Immature natural killer cell (primary cell): Measurements from ENCODE around the gene ZFP30. TPM values are rescaled to one million over a fixed set of nuclear protein-coding genes. Genes with fewer than 3 reads are reported as not detected.
"Not testable (repeated sequence)": the region's sequence is repeated elsewhere in the genome, so short reads cannot be mapped to it uniquely, and the experiment has no call there.

Experiments used
- DNase-seq, 3 donors: peaks; one replicate each; pipeline ENCODE4 v3.0.0; 2022; ENCODE audit warnings: mixed read lengths in 1 of 3
- H3K27ac Mint-ChIP-seq, 6 donors: one replicate each; pipeline ENCODE4 v1.8.0; 2020; ENCODE audit warnings: mixed read lengths in 6 of 6, mild to moderate bottlenecking in 5 of 6, inconsistent platforms in 4 of 6, moderate library complexity in 3 of 6
- H3K27me3 Mint-ChIP-seq, 3 donors: one replicate each; pipeline ENCODE4 v1.8.0; 2020 to 2021; ENCODE audit warnings: low read depth in 3 of 3, mild to moderate bottlenecking in 3 of 3, mixed read lengths in 3 of 3, moderate library complexity in 3 of 3, inconsistent platforms in 1 of 3
- H3K36me3 Mint-ChIP-seq, 3 donors: one replicate each; pipeline ENCODE4 v1.8.0; 2020; ENCODE audit warnings: mixed read lengths in 3 of 3, inconsistent platforms in 2 of 3, mild to moderate bottlenecking in 2 of 3
- H3K4me1 Mint-ChIP-seq, 2 donors: one replicate each; pipeline ENCODE4 v1.8.0; 2020; ENCODE audit warnings: inconsistent platforms in 2 of 2, mild to moderate bottlenecking in 2 of 2, mixed read lengths in 2 of 2, moderate library complexity in 1 of 2
- H3K4me3 Mint-ChIP-seq, 5 donors: one replicate each; pipeline ENCODE4 v1.8.0; 2020; ENCODE audit warnings: mild to moderate bottlenecking in 5 of 5, mixed read lengths in 5 of 5, inconsistent platforms in 3 of 5, moderate library complexity in 3 of 5
- H3K9me3 Mint-ChIP-seq, 6 donors: one replicate each; pipeline ENCODE4 v1.8.0; 2020; ENCODE audit warnings: mild to moderate bottlenecking in 6 of 6, mixed read lengths in 6 of 6, inconsistent platforms in 4 of 6, moderate library complexity in 3 of 6
- polyA plus RNA-seq, 3 donors: library from polyadenylated mRNA; unstranded; fragments of 300-500 nt; fragmentation: Illumina TruSeq; gene quantifications; one replicate each; pipeline ENCODE4 v1.2.3, GENCODE V29; 2021

ZFP30 gene
- polyA plus RNA-seq: 1 to 10 TPM in 2 of 3 donors, under 1 TPM in 1; 0.95 to 3.7 (median 1.6) TPM

DNA sequence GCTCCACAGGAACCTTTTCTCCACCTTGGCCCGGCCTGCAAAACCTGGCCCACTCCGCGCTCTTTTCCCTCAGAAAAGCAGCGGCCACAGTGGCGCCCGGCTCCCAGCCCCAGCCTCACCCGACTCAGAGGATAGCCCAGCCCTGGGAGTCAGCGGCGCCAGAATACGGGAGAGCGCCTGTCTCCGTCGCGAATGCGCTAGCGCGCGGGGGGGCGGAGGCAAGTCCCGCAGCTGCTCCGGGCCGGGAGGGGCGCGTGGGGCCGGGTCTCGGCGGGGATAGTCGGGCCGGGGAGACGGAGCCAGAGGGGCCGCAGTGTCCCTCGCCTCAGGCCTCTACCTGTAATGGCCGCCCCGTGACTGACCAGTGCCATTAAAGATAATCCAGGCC, at the start of gene ZFP30:
Gene ZFP30 (minus strand): TSS at position 165 of the 388 bp plus-strand sequence. CDS start 7,643 bp downstream, outside the sequence.
- H3K36me3 Mint-ChIP-seq: peaks cover 0 to 4% (median 0%) of the 10 kb centered on the region in 3 donors
- no peaks in the 10 kb centered on the region for H3K9me3 Mint-ChIP-seq
- peak within 1 kb of the TSS; percentile 76 to 97 (median 89) for H3K27ac Mint-ChIP-seq
- H3K4me3 Mint-ChIP-seq: peak within 1 kb of the TSS; percentile 81 to 97 (median 94)
- H3K27me3 Mint-ChIP-seq: peaks cover 7 to 18% (median 11%) of the 10 kb centered on the region in 3 donors
- peaks cover 31% of the 10 kb centered on the region in 2 donors for H3K4me1 Mint-ChIP-seq
- DNase-seq: peak; percentile 74 to 81 (median 79)

DNA sequence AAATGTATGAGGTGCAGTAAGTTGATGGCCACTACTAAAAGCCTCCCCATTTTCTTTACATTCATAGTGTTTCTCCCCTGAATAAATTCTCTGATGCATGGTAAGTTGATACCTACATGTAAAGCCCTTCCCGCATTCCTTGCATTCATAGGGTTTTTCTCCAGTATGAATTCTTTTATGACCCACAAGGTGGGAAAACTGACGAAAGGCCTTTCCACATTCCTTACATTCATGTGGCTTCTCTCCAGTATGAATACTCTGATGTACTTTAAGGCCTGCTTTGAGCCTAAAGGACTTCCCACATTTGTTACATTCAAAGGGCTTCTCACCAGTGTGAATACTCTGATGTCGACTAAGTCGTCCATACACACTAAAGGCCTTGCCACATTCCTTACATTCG, 43.8 kb upstream of the ZFP30 start:
- no peak overlapping the region for H3K4me3 Mint-ChIP-seq
- no peak for DNase-seq
- H3K27me3 Mint-ChIP-seq: peaks cover 0 to 2% (median 0%) of the 10 kb centered on the region in 3 donors
- peaks cover 50 to 58% (median 51%) of the 10 kb centered on the region in 3 donors for H3K36me3 Mint-ChIP-seq
- no peaks in the 10 kb centered on the region for H3K4me1 Mint-ChIP-seq
- peaks cover 0 to 13% (median 9%) of the 10 kb centered on the region in 6 donors for H3K9me3 Mint-ChIP-seq
- H3K27ac Mint-ChIP-seq: no peak overlapping the region

DNA sequence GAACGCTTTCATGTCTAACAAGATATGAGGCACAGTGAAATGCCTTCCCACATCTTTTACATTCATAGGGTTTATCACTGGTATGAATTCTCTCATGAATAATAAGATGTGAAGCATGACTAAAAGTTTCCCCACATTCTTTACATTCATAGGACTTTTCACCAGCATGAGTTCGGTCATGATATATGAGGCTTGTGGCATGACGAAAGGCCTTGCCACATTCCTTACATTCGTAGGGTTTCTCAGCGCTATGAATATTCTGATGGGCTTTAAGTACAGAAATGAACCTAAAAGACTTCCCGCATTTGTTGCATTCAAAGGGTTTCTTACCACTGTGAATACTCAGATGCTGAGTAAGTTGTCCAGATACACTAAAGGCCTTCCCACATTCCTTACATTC, 43.0 kb upstream of the ZFP30 start:
- H3K4me3 Mint-ChIP-seq: no peak overlapping the region
- H3K9me3 Mint-ChIP-seq: peaks cover 0 to 13% (median 7%) of the 10 kb centered on the region in 6 donors
- no peak overlapping the region for H3K27ac Mint-ChIP-seq
- no peak for DNase-seq
- H3K27me3 Mint-ChIP-seq: peaks cover 0 to 2% (median 0%) of the 10 kb centered on the region in 3 donors
- H3K4me1 Mint-ChIP-seq: peaks cover 0 to 3% of the 10 kb centered on the region in 2 donors
- peaks cover 45 to 51% (median 47%) of the 10 kb centered on the region in 3 donors for H3K36me3 Mint-ChIP-seq

GRCh38 chr19:37695144-37695899, 40.1 kb upstream of the ZFP30 start:
- peaks cover 3 to 7% (median 6%) of the 10 kb centered on the region in 3 donors for H3K27me3 Mint-ChIP-seq
- H3K9me3 Mint-ChIP-seq: peaks cover 0 to 13% (median 4%) of the 10 kb centered on the region in 6 donors
- H3K27ac Mint-ChIP-seq: no peak overlapping the region
- H3K36me3 Mint-ChIP-seq: peaks cover 28 to 31% (median 30%) of the 10 kb centered on the region in 3 donors
- no peak for DNase-seq
- H3K4me3 Mint-ChIP-seq: no peak overlapping the region
- H3K4me1 Mint-ChIP-seq: peaks cover 14 to 15% of the 10 kb centered on the region in 2 donors

GRCh38 chr19:37692956-37693620, 37.8 kb upstream of the ZFP30 start:
- H3K27ac Mint-ChIP-seq: peak overlapping the region in 1 of 6 donors; percentile 24
- peaks cover 3 to 7% (median 6%) of the 10 kb centered on the region in 3 donors for H3K27me3 Mint-ChIP-seq
- H3K9me3 Mint-ChIP-seq: peaks cover 0 to 5% (median 0%) of the 10 kb centered on the region in 6 donors
- H3K4me1 Mint-ChIP-seq: peaks cover 14 to 17% of the 10 kb centered on the region in 2 donors
- DNase-seq: no peak
- H3K4me3 Mint-ChIP-seq: peak overlapping the region; percentile 15 to 88 (median 53)
- H3K36me3 Mint-ChIP-seq: peaks cover 11 to 15% (median 12%) of the 10 kb centered on the region in 3 donors

DNA sequence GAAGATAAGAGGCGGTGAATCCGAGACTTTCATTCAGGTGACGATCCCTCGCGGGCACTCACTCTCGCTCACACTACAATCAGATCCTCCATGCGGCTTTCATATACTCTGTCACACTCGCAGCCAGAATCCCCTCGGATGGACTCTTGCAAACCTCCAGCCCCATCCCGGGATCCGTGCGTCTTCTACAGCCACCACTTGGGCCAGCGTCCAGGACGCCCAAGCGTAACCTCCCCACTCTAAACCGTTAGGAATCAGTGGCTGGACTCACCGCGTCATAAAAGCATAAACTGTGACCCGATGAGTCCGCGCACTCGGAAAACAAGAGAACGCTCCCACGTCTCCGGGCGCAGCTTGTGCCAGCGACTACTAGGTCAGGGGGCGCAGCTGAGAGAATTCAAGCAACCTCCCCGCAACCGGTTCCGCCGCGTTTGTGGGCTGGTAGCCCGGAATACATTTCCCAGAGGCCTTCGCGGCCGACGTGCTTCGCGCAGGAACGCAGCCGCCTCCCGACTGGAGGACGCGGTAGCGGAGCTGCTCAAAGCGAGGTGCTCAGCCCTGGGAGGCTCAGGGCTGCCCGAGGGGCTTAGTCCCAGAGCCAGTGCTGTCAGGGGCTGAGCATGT, 36.7 kb upstream of the ZFP30 start:
- peaks cover 14 to 17% of the 10 kb centered on the region in 2 donors for H3K4me1 Mint-ChIP-seq
- peaks cover 2 to 10% (median 3%) of the 10 kb centered on the region in 3 donors for H3K36me3 Mint-ChIP-seq
- peak; percentile 76 to 80 (median 80) for DNase-seq
- H3K27ac Mint-ChIP-seq: peak overlapping the region; percentile 88 to 97 (median 96)
- H3K27me3 Mint-ChIP-seq: peaks cover 3 to 7% (median 6%) of the 10 kb centered on the region in 3 donors
- peaks cover 0 to 6% (median 0%) of the 10 kb centered on the region in 6 donors for H3K9me3 Mint-ChIP-seq
- H3K4me3 Mint-ChIP-seq: peak overlapping the region; percentile 88 to 98 (median 98)

DNA sequence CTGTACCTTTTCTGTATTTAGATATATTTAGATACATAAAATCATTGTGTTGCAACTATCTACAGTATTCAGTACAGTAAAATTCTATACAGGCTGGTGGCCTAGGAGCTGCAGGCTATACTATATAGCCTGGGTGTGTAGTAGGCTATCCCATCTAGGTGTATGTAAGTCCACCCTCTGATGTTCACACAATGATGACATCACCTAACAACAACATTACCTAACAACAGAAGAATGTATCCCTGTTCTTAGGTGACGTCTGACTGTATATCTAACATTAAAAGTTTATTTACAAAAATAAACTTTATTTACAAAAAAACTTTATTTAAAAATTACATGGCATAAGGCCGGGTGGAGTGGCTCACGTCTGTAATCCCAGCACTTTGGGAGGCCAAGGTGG, 28.3 kb upstream of the ZFP30 start:
- Mint-ChIP-seq H3K4me3 (no peak overlapping the region), H3K27me3 (no peaks in the 10 kb centered on the region), H3K27ac (no peak overlapping the region), H3K36me3 (peaks cover 18 to 33% (median 33%) of the 10 kb centered on the region in 3 donors), H3K4me1 (no peaks in the 10 kb centered on the region), H3K9me3 (peaks cover 6 to 33% (median 13%) of the 10 kb centered on the region in 6 donors)
- DNase-seq: no peak

DNA sequence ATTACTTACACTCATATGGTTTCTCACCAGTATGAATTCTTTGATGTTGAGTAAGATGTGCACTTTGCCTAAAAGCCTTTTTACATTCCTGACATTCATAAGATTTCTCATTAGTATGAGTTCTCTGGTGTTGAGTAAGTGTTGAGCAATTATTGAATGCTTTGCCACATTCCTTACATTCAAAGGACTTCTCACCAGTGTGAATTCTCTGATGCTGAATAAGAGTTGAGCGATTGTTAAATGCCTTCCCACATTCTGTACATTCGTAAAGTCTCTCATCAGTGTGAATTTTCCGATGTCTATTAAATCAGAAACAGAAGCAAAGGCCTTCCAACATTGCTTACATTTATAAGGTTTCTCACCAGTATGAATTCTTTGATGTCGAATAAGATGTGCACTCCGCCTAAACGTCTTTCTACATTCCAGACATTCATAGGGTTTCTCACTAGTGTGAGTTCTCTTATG, 14.2 kb upstream of the ZFP30 start:
- no peak for DNase-seq
- Mint-ChIP-seq H3K4me3 (no peak overlapping the region), H3K27ac (no peak overlapping the region)

DNA sequence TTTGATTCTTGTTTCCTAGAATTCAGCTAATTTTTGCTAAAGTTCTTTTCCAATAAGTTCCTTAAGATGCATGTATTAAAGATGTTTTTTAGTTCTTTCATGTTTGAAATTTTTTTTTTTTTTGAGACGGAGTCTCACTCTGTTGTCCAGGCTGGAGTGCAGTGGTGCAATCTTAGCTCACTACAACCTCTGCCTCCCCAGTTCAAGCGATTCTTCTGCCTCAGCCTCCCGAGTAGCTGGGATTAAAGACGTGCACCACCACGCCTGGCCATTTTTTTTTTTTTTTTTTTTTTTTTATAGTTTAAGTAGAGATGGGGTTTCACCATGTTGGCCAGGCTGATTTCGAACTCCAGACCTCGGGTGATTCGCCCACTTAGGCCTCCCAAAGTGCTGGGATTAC, 1.9 kb upstream of the ZFP30 start:
- peaks cover 0 to 11% (median 2%) of the 10 kb centered on the region in 6 donors for H3K9me3 Mint-ChIP-seq
- DNase-seq, H3K36me3 Mint-ChIP-seq: not testable (repeated sequence)
- peaks cover 31% of the 10 kb centered on the region in 2 donors for H3K4me1 Mint-ChIP-seq
- peak overlapping the region; percentile 81 to 97 (median 94) for H3K4me3 Mint-ChIP-seq
- peak overlapping the region; percentile 46 to 93 (median 81) for H3K27ac Mint-ChIP-seq
- peaks cover 7 to 20% (median 11%) of the 10 kb centered on the region in 3 donors for H3K27me3 Mint-ChIP-seq

More for the DNA sequence above, 14.2 kb upstream of the ZFP30 start:
- Mint-ChIP-seq H3K27me3 (no peaks in the 10 kb centered on the region), H3K36me3 (peaks cover 5 to 16% (median 9%) of the 10 kb centered on the region in 3 donors), H3K4me1 (no peaks in the 10 kb centered on the region), H3K9me3 (peaks cover 33 to 87% (median 77%) of the 10 kb centered on the region in 6 donors)

DNA sequence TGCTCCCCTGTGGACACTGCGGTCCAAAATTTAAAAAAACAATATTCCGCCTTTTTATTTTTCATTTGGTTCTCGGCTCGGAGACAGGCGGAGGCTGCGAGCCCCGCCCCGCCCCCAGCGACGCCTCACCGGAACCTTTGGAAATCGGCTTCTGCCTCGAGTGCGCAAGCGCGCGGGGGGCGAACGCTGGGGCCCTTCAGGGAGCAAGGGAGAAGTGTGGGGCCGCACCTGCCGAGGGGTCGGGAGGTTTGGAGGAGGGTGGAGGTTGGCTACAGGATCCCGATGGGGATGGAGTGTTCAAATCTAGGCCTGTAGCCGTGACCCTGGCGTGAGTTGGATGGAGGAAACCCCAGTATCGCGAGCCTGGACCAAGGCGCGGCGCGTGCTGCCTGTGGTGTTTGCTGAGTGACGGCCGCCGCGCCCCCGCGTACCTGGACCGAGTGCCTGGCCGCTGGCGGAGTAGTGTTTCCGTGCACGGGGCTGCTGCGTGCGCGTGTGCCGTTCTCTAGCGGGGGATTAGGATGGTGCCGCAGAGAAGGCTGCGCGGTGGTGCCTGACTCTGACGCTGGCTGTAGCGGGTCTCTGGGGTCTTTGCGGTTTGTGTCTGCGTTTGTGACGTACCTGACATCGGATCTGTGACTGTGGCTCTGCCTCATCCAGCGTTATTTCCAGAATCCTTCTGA, 565 bp upstream of the ZFP30 start:
- H3K36me3 Mint-ChIP-seq: peaks cover 0 to 4% (median 0%) of the 10 kb centered on the region in 3 donors
- H3K27me3 Mint-ChIP-seq: peaks cover 7 to 19% (median 11%) of the 10 kb centered on the region in 3 donors
- H3K4me3 Mint-ChIP-seq: peak overlapping the region; percentile 81 to 97 (median 94)
- H3K27ac Mint-ChIP-seq: peak overlapping the region; percentile 76 to 97 (median 89)
- peaks cover 31% of the 10 kb centered on the region in 2 donors for H3K4me1 Mint-ChIP-seq
- DNase-seq: peak; percentile 80 to 84 (median 81)
- H3K9me3 Mint-ChIP-seq: peaks cover 0 to 3% (median 0%) of the 10 kb centered on the region in 6 donors

DNA sequence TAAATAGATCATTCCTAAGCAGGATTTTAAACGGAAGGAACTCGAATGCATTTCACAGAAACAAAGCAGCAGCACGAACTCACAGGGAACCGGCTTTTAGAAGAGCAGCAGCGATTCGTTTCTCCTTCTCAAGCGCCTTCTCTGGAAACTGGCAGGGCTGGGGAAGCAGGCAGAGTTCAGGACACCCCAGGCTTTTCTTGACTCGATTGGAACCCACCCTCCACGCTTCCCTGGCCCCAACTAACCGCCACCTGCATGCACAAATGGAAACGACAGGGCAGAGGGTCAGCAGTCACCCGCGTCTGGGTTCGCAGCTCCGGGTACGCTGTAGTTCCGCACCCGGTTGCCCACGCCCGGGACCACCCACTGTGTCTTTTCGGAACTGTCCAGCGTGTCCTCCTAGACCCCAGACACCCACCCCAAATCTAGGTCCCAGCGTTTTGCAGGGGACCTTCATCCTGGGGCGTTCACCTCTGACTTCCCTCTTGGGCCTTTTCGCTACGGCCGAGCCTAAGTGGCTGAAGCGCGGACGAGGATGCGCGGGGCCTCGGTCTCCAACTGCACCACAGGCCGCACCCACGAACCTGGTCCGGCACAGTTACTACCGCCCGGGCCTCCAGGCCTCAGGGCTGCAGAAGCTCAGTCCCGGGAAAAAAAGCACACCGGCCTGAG, 500 bp downstream of the ZFP30 start:
- peaks cover 7 to 18% (median 11%) of the 10 kb centered on the region in 3 donors for H3K27me3 Mint-ChIP-seq
- no peak for DNase-seq
- H3K4me3 Mint-ChIP-seq: peak overlapping the region; percentile 81 to 97 (median 94)
- peaks cover 0 to 4% (median 0%) of the 10 kb centered on the region in 3 donors for H3K36me3 Mint-ChIP-seq
- H3K27ac Mint-ChIP-seq: peak overlapping the region; percentile 76 to 97 (median 89)
- H3K9me3 Mint-ChIP-seq: no peaks in the 10 kb centered on the region
- H3K4me1 Mint-ChIP-seq: peaks cover 31% of the 10 kb centered on the region in 2 donors

- Mint-ChIP-seq H3K27ac (peak overlapping the region; percentile 76 to 97 (median 89)), H3K36me3 (peaks cover 0 to 4% (median 0%) of the 10 kb centered on the region in 3 donors), H3K27me3 (peaks cover 7 to 18% (median 11%) of the 10 kb centered on the region in 3 donors), H3K4me3 (peak overlapping the region; percentile 81 to 97 (median 94)), H3K9me3 (no peaks in the 10 kb centered on the region), H3K4me1 (peaks cover 31% of the 10 kb centered on the region in 2 donors)
- DNase-seq: no peak
These were observed 1.1 kb downstream of the ZFP30 start for GRCh38 chr19:37654118-37654517.
